ENCODE results near the gene EHF.

DNA sequence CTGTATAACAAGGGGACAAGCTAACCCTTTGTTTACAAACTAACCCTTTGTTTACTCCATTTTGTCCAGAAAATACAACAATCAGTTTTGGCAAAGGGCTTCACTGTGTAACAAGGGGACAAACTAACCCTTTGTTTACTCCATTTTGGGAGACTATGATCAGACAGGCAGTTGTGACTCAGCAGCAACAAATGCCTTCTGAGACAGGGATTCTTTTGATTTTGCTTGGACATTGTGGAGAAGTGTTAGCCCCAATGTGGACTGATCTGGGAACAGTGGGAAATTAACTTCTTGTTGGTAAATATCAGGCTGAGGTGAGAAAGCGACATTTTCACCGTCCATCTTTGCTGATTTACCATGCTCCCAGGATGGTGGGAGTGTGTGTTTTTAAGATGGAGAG lies 983 bp downstream of the EHF start:
- TF ChIP-seq, protein P1, sequence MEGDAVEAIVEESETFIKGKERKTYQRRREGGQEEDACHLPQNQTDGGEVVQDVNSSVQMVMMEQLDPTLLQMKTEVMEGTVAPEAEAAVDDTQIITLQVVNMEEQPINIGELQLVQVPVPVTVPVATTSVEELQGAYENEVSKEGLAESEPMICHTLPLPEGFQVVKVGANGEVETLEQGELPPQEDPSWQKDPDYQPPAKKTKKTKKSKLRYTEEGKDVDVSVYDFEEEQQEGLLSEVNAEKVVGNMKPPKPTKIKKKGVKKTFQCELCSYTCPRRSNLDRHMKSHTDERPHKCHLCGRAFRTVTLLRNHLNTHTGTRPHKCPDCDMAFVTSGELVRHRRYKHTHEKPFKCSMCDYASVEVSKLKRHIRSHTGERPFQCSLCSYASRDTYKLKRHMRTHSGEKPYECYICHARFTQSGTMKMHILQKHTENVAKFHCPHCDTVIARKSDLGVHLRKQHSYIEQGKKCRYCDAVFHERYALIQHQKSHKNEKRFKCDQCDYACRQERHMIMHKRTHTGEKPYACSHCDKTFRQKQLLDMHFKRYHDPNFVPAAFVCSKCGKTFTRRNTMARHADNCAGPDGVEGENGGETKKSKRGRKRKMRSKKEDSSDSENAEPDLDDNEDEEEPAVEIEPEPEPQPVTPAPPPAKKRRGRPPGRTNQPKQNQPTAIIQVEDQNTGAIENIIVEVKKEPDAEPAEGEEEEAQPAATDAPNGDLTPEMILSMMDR (IDR thresholded peaks at IDR 0.05; ENCODE audit: poor library complexity, severe bottlenecking): no peak
- TF ChIP-seq RAD21 (conservative IDR thresholded peaks at IDR 0.05) (no peak), POLR2AphosphoS5 (IDR thresholded peaks at IDR 0.05) (no peak), EP300 (conservative IDR thresholded peaks at IDR 0.05; ENCODE audit: poor library complexity, severe bottlenecking) (no peak), EZH2 (IDR thresholded peaks at IDR 0.05; ENCODE audit: borderline replicate concordance, insufficient read depth, low read length, poor library complexity, severe bottlenecking) (no peak)
